ENCODE results near the gene TMEM212. TPM values are rescaled to one million over a fixed set of nuclear protein-coding genes. Genes with fewer than 3 reads are reported as not detected.
A peak's percentile ranks its signal among the peaks of the same experiment; 100 is the strongest.

TMEM212 gene
- total RNA-seq, 1 experiment from 2014 or later, result not detected

- peak; percentile 55 for DNase-seq (ENCODE audit: low read depth)
These were observed 9.2 kb upstream of the TMEM212 start for GRCh38 chr3:171833789-171834460.

- DNase-seq (ENCODE audit: low read depth), result no peak
These were observed 8.7 kb upstream of the TMEM212 start for GRCh38 chr3:171834461-171834801.

- no peak for DNase-seq (ENCODE audit: low read depth)
These were observed 8.0 kb upstream of the TMEM212 start for GRCh38 chr3:171835116-171835515.

- DNase-seq (ENCODE audit: low read depth), result no peak
These were observed 7.5 kb upstream of the TMEM212 start for GRCh38 chr3:171835613-171836012.

- DNase-seq (ENCODE audit: low read depth), result no peak
These were observed 6.3 kb upstream of the TMEM212 start for GRCh38 chr3:171836855-171837254.

- no peak for DNase-seq (ENCODE audit: low read depth)
These were observed 5.5 kb upstream of the TMEM212 start for GRCh38 chr3:171837698-171838097.

- DNase-seq (ENCODE audit: low read depth), result peak; percentile 47
These were observed 4.9 kb upstream of the TMEM212 start for GRCh38 chr3:171838218-171838720.

GRCh38 chr3:171839270-171839669, 3.9 kb upstream of the TMEM212 start:
- DNase-seq (ENCODE audit: low read depth), result no peak

GRCh38 chr3:171840445-171840810, 2.7 kb upstream of the TMEM212 start:
- DNase-seq (ENCODE audit: low read depth), result no peak

- no peak for DNase-seq (ENCODE audit: low read depth)
These were observed 2.1 kb upstream of the TMEM212 start for GRCh38 chr3:171840811-171841619.

- DNase-seq (ENCODE audit: low read depth), result no peak
These were observed 1.5 kb upstream of the TMEM212 start for GRCh38 chr3:171841620-171842000.

- no peak for DNase-seq (ENCODE audit: low read depth)
These were observed 1.7 kb downstream of the TMEM212 start for GRCh38 chr3:171844873-171845272.

GRCh38 chr3:171845481-171846284, 2.5 kb downstream of the TMEM212 start:
- no peak for DNase-seq (ENCODE audit: low read depth)

GRCh38 chr3:171846597-171846996, 3.4 kb downstream of the TMEM212 start:
- peak; percentile 63 for DNase-seq (ENCODE audit: low read depth)

- DNase-seq (ENCODE audit: low read depth), result no peak
These were observed 4.0 kb downstream of the TMEM212 start for GRCh38 chr3:171847133-171847532.

- DNase-seq (ENCODE audit: low read depth), result no peak
These were observed 4.6 kb downstream of the TMEM212 start for GRCh38 chr3:171847595-171848259.

- DNase-seq (ENCODE audit: low read depth), result no peak
These were observed 6.6 kb downstream of the TMEM212 start for GRCh38 chr3:171849617-171850319.

GRCh38 chr3:171850320-171850959, 7.3 kb downstream of the TMEM212 start:
- DNase-seq (ENCODE audit: low read depth), result no peak

- DNase-seq (ENCODE audit: low read depth), result no peak
These were observed 8.0 kb downstream of the TMEM212 start for GRCh38 chr3:171850960-171851659.

- DNase-seq (ENCODE audit: low read depth), result peak; percentile 79
These were observed 8.5 kb downstream of the TMEM212 start for GRCh38 chr3:171851660-171852058.

Measured in HT1080 (cell line).